GM19240 (cell line): ENCODE results near the gene FBP1.
A peak's percentile ranks its signal among the peaks of the same experiment; 100 is the strongest.

Source experiments
- DNase-seq: peaks from one replicate; pipeline ENCODE4 v3.0.0; 2011; ENCODE audit warnings: low spot score; ENCODE audit not compliant: insufficient read length

Gene FBP1

DNA sequence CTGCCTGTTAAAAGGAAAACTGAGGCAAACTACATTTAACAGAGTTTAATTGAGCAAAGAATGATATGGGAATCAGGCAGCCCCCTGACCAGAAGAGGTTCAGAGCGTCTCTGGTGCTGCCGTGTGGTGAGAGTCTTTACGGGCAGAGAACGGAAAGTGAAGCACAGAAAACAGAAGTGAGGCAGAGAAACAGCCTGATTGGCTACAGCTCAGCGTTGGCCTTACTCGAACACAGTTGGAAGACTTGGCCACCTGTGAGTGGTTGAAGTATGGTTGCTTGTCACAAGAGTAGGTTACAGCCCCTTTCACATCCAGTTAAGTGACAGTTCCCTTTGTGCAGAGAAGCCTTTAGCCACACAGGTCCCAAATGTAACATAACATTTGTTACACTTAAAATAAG, 16.9 kb upstream of the FBP1 start:
- DNase-seq: peak; percentile 28

- no peak for DNase-seq
Measured at GRCh38 chr9:94655739-94656138, 16.4 kb upstream of the FBP1 start.

DNA sequence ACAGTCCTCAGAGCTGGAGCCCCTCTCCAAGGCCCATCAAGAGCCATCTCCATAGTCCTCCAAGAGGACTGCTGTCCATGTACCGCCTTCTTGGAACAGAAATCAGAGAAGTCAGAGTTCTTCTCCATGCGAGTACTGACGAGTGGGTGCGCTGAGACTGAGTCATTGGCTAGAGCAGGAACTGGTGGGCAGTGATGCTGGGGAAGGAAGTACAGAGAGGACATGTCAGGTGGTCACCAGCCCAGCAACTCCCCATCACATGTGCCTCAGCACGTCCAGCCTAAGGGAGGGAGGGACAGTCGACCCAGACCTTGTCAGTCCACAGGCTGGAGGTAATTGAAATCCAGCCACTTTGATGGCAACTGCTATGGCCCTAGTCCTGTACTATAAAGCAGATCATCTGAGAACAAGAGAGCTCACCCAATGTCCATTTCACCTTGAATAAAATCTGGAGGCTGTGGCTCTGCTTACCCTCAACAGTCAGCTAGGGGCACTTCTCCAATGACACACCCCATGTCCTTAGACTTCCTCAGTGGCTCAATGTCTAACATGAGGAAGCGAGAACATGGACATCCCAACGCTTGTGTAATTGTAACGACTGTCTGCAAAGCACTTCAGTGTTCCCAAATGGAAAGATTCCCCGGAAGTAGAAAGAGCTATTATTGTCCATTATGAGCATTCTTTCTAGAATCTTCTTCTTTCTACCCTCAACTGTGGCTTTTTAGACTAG, 15.0 kb upstream of the FBP1 start:
- DNase-seq: no peak

- DNase-seq: no peak
Measured at GRCh38 chr9:94650949-94651348, 11.6 kb upstream of the FBP1 start.

- DNase-seq: no peak
Measured at GRCh38 chr9:94649100-94649819, 9.9 kb upstream of the FBP1 start.

- no peak for DNase-seq
Measured at GRCh38 chr9:94648185-94648584, 8.9 kb upstream of the FBP1 start.

DNA sequence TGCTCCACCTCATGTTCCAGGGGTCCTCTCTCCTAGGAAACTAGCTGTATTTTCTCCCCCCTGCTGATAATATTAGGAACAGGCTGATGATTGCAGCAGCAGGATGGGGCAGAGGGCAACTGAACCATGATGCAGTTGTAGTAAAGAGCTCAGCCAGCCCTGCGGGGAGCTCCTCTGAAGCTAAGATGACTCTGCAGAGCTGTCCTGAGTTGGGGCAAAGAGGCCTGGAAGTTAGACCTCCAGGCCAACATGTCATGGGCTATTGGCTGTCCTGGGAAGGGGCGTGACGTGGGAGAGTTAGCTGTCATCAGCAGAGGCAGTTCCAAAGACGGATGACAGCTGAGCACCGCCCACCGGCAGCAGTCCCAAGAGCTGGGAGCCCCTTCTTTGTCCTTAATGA, 6.6 kb upstream of the FBP1 start:
- DNase-seq: no peak

- DNase-seq: no peak
Measured at GRCh38 chr9:94644543-94644942, 5.2 kb upstream of the FBP1 start.

DNA sequence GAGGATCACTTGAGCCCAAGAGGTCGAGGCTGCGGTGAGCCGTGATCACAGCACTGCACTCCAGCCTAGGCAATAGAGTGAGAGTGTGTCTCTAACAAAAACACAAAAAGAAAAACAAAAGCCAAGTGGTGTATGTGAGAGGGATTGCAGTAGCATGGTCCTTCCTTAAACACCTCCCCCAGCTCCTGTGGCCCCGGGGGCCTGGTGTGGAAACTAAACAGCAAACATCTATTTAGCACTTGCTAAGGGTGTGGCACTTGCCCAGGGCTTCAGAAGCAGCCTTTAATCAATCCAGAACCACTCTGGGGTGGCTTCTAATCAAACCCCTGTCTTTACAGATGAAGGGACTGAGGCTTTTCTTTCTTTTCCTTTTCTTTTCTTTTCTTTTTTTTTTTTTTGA, 4.4 kb upstream of the FBP1 start:
- DNase-seq: no peak

GRCh38 chr9:94643176-94643575, 3.9 kb upstream of the FBP1 start:
- no peak for DNase-seq

DNA sequence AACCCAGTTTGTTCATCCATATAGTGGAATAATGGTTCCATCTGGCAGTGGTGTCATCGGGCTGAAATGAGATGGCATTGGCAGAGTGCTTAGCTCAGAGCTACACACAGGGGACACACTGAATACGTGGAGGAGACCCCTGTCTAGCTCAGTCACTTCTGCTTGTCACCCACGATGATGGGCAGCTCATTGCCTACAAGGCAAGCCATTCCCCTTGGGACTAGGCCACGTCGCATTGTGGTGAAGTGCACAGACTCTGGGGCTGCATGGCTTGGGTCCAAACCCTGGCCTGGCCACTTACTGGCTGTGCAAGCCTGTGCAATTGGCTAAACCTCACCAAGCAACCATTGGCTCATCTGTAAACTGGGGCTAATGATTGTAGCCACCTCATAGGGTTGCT, 3.2 kb upstream of the FBP1 start:
- no peak for DNase-seq

GRCh38 chr9:94639999-94640376, 670 bp upstream of the FBP1 start:
- DNase-seq: no peak

GRCh38 chr9:94638335-94639060, 820 bp downstream of the FBP1 start:
- no peak for DNase-seq

- DNase-seq: no peak
Measured at GRCh38 chr9:94632737-94633136, 6.6 kb downstream of the FBP1 start.

DNA sequence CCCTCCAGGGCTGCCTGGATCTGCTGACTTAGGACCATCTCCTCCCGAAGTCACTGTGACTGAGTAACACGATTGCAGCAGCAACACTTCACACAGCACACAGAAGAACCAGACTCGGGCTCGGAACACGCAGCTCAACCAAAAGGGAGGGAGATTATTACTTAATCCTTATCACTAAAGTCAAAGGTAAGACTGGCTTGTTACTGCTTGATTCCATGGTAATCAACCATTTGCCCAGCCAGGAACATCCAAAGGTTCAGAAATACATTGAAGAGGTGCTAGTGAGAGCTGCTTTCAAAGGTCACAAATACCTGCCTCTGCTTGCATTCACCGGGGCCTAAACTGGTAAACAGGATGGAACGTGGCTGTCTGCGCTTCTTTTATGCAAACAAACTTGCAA, 7.7 kb downstream of the FBP1 start:
- no peak for DNase-seq

DNA sequence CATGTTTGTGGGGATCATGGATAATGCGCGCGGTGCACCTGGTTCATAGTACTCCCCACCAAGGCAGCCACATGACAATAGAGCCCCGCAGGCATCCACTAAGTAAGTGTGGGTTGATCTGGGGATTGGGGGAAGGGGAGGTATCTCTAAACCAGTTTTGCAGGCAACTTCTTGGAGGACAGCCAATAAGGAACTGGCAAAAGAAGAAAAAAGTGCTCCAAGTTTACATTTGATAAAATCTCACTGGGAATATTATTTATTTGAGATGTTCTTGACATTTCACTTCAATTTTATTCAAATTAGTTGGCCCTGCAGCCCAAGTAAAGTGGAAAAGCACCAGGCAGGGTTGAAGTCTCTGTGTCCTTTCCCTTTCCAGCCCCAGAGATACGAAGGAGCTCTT, 8.5 kb downstream of the FBP1 start:
- no peak for DNase-seq

- DNase-seq: no peak
Measured at GRCh38 chr9:94630281-94630680, 9.0 kb downstream of the FBP1 start.

- DNase-seq: no peak
Measured at GRCh38 chr9:94627287-94627686, 12.0 kb downstream of the FBP1 start.

- no peak for DNase-seq
Measured at GRCh38 chr9:94625835-94626234, 13.5 kb downstream of the FBP1 start.

DNA sequence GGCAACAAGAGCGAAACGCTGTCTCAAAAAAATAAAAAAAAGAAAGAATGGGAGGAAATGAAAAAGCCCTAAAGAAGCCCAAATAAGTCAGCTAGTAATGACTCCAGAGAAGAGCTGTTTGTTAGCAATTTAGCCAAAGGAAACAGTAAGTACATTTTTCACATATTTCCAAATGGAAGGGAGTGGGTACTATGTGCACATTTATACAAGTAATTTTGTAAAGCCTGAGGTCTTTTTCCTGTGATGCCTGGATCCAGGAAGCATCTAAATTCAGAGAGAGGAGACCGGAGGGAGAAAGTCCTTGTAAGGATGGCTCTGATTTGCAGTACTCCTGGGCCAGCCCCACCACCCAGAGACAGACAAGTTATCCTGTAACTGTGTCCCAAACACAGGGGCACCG, 14.7 kb downstream of the FBP1 start:
- no peak for DNase-seq

DNA sequence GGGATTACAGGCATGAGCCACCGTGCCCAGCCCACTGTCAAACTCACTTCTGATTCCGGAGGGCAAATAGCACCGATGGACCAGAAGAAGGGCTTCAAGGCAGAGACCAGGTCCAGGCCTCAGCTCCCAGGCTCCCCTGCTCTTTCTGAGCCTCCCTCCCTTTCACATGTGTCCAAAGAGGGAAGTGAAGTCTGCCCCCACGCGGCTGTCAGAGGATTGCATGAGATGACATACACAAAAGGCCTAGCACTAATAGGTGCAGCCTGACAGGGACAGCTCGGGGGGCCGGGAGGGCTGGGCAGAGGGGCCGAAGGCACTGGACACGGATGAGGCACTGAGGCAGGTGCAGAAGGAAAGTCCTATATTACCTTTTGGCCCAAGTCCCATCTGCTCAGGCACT, 16.1 kb downstream of the FBP1 start:
- no peak for DNase-seq

DNA sequence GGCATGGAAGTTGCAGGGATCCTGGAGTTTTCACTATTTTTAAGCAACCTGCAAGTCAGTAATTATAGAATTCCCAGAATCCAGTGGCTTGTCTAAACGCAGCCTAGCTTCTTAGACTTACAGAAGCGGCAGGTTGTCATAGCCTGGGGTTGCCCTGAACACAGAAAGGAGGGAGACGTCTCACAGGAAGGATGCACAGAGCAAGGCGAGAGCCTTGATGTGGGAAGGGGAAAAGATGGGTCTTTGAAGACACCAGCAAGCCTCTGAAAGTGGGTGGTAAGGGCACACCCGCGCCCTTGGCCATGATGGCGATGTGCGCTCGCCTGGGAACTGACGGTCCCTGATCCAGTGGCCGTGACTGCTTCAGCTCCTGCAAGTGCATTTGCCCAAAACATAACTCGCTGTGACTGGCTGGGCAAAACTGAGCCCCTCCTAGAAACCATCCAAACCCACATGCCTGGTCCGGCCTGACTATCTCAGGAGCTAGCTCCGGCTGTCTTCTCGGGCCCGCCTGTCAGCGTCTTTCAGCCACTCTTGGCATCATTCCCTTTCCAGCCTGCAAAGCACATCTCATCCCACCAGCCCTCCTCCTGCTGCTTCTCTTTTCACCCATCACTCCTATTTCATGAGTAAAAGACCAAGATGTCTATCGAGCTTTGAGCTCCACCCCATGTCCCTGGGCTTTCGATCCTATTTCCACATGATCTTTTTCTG, 17.1 kb downstream of the FBP1 start:
- no peak for DNase-seq
